Body of pancreas (tissue), 4 donors: ENCODE results near the gene SAP130.

Source experiments
- CTCF ChIP-seq, 7 experiments: fragments of 450-650 bp in 4 of 7; fragments of 200-600 bp in 3 of 7; sonication (generic) in 3 of 7; IDR thresholded peaks; one replicate each; pipeline ENCODE4 v1.5.1; 2016 to 2019; ENCODE audit warnings: antibody characterized with exemption in 7 of 7
- POLR2A ChIP-seq, 3 donors: fragments of 450-650 bp; IDR thresholded peaks; one replicate each; pipeline ENCODE4 v1.6.1; 2016; ENCODE audit warnings: antibody characterized with exemption in 3 of 3, mild to moderate bottlenecking in 2 of 3

- TF ChIP-seq CTCF (IDR thresholded peaks at IDR 0.05): no peak
- TF ChIP-seq POLR2A (IDR thresholded peaks at IDR 0.05): no peak
Measured at GRCh38 chr2:128041561-128041960, 13.7 kb upstream of the SAP130 start.
